SK-N-SH (cell line): ENCODE measurements around the gene WTAP. TPM values are rescaled to one million over a fixed set of nuclear protein-coding genes. Genes with fewer than 3 reads are reported as not detected.

Experiments used
- CTCF ChIA-PET: fragments of 300-600, 350-600 bp; formaldehyde crosslinking; extraction: SDS; loops from one replicate; lab custom pipeline; 2021; lab: Yijun Ruan, JAX
- POLR2A ChIA-PET: fragments of 350-600 bp; sonication (Branson Sonifier 250); formaldehyde crosslinking; extraction: SDS; loops from one replicate; lab custom pipeline; 2020; ENCODE audit warnings: antibody characterized with exemption, inconsistent platforms; lab: Yijun Ruan, JAX
- DNase-seq: peaks from one replicate; pipeline ENCODE4 v3.0.0; 2012
- H2AFZ ChIP-seq: fragments of 200-600 bp; sonication (generic); 2 replicates; pipeline ENCODE4 v1.8.1; 2016; ENCODE audit warnings: antibody characterized with exemption, mild to moderate bottlenecking, low read depth
- H3F3A ChIP-seq: fragments of 200-600 bp; sonication (generic); replicated peaks from 2 replicates; pipeline ENCODE3; 2016; ENCODE audit warnings: antibody characterized with exemption, mild to moderate bottlenecking; ENCODE audit not compliant: insufficient read depth
- H3K27ac ChIP-seq, 2 experiments: fragments of 200-500 bp in 1 of 2; fragments of 200-600 bp in 1 of 2; sonication (Bioruptor generic) in 1 of 2; sonication (generic), shearing (Covaris generic) in 1 of 2; 2 replicates each; pipeline versions ENCODE4 v1.5.1 to v1.6.1; 2014 to 2016; ENCODE audit warnings: low read depth in 2 of 2, inconsistent platforms in 1 of 2, low read length in 1 of 2, mild to moderate bottlenecking in 1 of 2, mixed read lengths in 1 of 2
- H3K27me3 ChIP-seq: fragments of 200-600 bp; sonication (generic), shearing (Covaris generic); 2 replicates; pipeline ENCODE4 v1.6.1; 2016; ENCODE audit warnings: mixed run types; ENCODE audit not compliant: insufficient read depth
- H3K36me3 ChIP-seq, 2 experiments: fragments of 200-500 bp in 1 of 2; fragments of 200-600 bp in 1 of 2; sonication (Bioruptor generic) in 1 of 2; sonication (generic) in 1 of 2; replicated peaks in 1 of 2; 2 replicates each; pipeline versions ENCODE3 to v1.5.1; 2014 to 2016; ENCODE audit warnings: low read length in 1 of 2, mild to moderate bottlenecking in 1 of 2; ENCODE audit not compliant: insufficient read depth in 2 of 2, control insufficient read depth in 1 of 2
- H3K4me1 ChIP-seq, 2 experiments: fragments of 200-500 bp in 1 of 2; fragments of 200-600 bp in 1 of 2; sonication (Bioruptor generic) in 1 of 2; sonication (generic), shearing (Covaris generic) in 1 of 2; 2 replicates each; pipeline versions ENCODE4 v1.5.1 to v1.6.1; 2014 to 2016; ENCODE audit warnings: low read depth in 1 of 2, low read length in 1 of 2, mixed run types in 1 of 2; ENCODE audit not compliant: insufficient read depth in 2 of 2, control insufficient read depth in 1 of 2
- H3K4me2 ChIP-seq: fragments of 200-600 bp; sonication (generic), shearing (Covaris generic); 2 replicates; pipeline ENCODE4 v1.6.1; 2017; ENCODE audit warnings: mixed run types
- H3K4me3 ChIP-seq, 2 experiments: fragments of 200-500 bp in 1 of 2; fragments of 200-600 bp in 1 of 2; sonication (Bioruptor generic) in 1 of 2; sonication (generic), shearing (Covaris generic) in 1 of 2; 2 replicates each; pipeline versions ENCODE4 v1.5.1 to v1.8.1; 2014 to 2016; ENCODE audit warnings: low read depth in 2 of 2, inconsistent platforms in 1 of 2, low read length in 1 of 2, mild to moderate bottlenecking in 1 of 2, mixed read lengths in 1 of 2, moderate library complexity in 1 of 2
- H3K79me2 ChIP-seq: fragments of 200-600 bp; sonication (generic); 2 replicates; pipeline ENCODE4 v1.8.1; 2017; ENCODE audit warnings: mild to moderate bottlenecking; ENCODE audit not compliant: insufficient read depth
- H3K9ac ChIP-seq: fragments of 200-600 bp; sonication (generic); 2 replicates; pipeline ENCODE4 v1.6.1; 2017; ENCODE audit warnings: mixed run types
- H3K9me2 ChIP-seq: fragments of 200-600 bp; sonication (generic); 2 replicates; pipeline ENCODE4 v1.6.1; 2017; ENCODE audit warnings: mixed run types
- H3K9me3 ChIP-seq: fragments of 200-600 bp; sonication (generic); 2 replicates; pipeline ENCODE4 v1.6.1; 2017; ENCODE audit warnings: mixed run types, mild to moderate bottlenecking, moderate library complexity
- H4K20me1 ChIP-seq: fragments of 200-600 bp; sonication (generic); 2 replicates; pipeline ENCODE4 v1.6.1; 2017; ENCODE audit warnings: mild to moderate bottlenecking, mixed run types; ENCODE audit not compliant: insufficient read depth
- FOSL2 ChIP-seq: IDR thresholded peaks from 2 replicates; pipeline ENCODE4 v1.4.0; 2012; ENCODE audit warnings: low read depth, mild to moderate bottlenecking, moderate library complexity, borderline replicate concordance
- FOXJ3 ChIP-seq: sonication (generic); formaldehyde crosslinking; IDR thresholded peaks from 2 replicates; pipeline ENCODE4 v1.5.1; 2020; ENCODE audit warnings: mild to moderate bottlenecking, missing genetic modification reagents
- FOXM1 ChIP-seq: IDR thresholded peaks from 2 replicates; pipeline ENCODE4 v1.4.0; 2012; ENCODE audit warnings: low read depth, mild to moderate bottlenecking
- GABPA ChIP-seq: IDR thresholded peaks from 2 replicates; pipeline ENCODE4 v1.4.0; 2012; ENCODE audit warnings: low read depth, mild to moderate bottlenecking
- GATA2 ChIP-seq: sonication (generic); formaldehyde crosslinking; IDR thresholded peaks from 2 replicates; pipeline ENCODE4 v1.5.0; 2020; ENCODE audit warnings: mild to moderate bottlenecking, missing genetic modification reagents
- MAX ChIP-seq: IDR thresholded peaks from 2 replicates; pipeline ENCODE4 v1.4.0; 2012; ENCODE audit warnings: low read depth
- MEF2A ChIP-seq: IDR thresholded peaks from 2 replicates; pipeline ENCODE4 v1.4.0; 2012; ENCODE audit warnings: low read depth, borderline replicate concordance
- NRF1 ChIP-seq: IDR thresholded peaks from 2 replicates; pipeline ENCODE4 v1.6.1; 2012; ENCODE audit warnings: low read depth, mild to moderate bottlenecking, low read length
- PBX3 ChIP-seq: IDR thresholded peaks from 2 replicates; pipeline ENCODE4; 2012
- POLR2AphosphoS5 ChIP-seq: IDR thresholded peaks from 2 replicates; pipeline ENCODE4 v1.6.1; 2012; ENCODE audit warnings: low read depth, low read length
- RAD21 ChIP-seq: IDR thresholded peaks from 2 replicates; pipeline ENCODE4 v1.6.1; 2012; ENCODE audit warnings: mild to moderate bottlenecking, low read length
- REST ChIP-seq: IDR thresholded peaks from 2 replicates; pipeline ENCODE4 v1.6.1; 2012; ENCODE audit warnings: mild to moderate bottlenecking, low read depth, low read length, moderate library complexity
- RXRA ChIP-seq: IDR thresholded peaks from 2 replicates; pipeline ENCODE4 v1.4.0; 2012; ENCODE audit warnings: low read depth, mild to moderate bottlenecking, borderline replicate concordance
- TAF1 ChIP-seq: IDR thresholded peaks from 2 replicates; pipeline ENCODE4 v1.6.1; 2012; ENCODE audit warnings: low read depth, mild to moderate bottlenecking, low read length, moderate library complexity, borderline replicate concordance
- TEAD4 ChIP-seq: IDR thresholded peaks from 2 replicates; pipeline ENCODE4 v1.4.0; 2012; ENCODE audit warnings: mild to moderate bottlenecking, borderline replicate concordance; ENCODE audit not compliant: insufficient read depth
- USF1 ChIP-seq: IDR thresholded peaks from 2 replicates; pipeline ENCODE4 v1.4.0; 2012; ENCODE audit warnings: low read depth, borderline replicate concordance
- YY1 ChIP-seq: IDR thresholded peaks from 2 replicates; pipeline ENCODE4 v1.4.0; 2012; ENCODE audit warnings: low read depth, mild to moderate bottlenecking
- WGBS: methylation state at CpG from one replicate; pipeline ENCODE4 v1.1.6; 2017; ENCODE audit warnings: low lambda C conversion rate; 5-methylcytosine and 5-hydroxymethylcytosine counted together
- polyA plus RNA-seq, 3 experiments: library from polyadenylated mRNA; depleted of rRNA; stranded (reverse); fragments of >200 nt; gene quantifications; 2 replicates each; pipeline ENCODE4 v1.2.3, GENCODE V29; 2012

Gene WTAP
- polyA plus RNA-seq, 1 of the 3 experiments (the other 2 are of a cell fraction): 12.8 TPM

GRCh38 chr6:159751448-159751847, 24.1 kb downstream of the WTAP start:
- Histone ChIP-seq H3K9ac (no peak overlapping the region), H3K9me2 (no peaks in the 10 kb centered on the region), H3F3A (peaks cover 30% of the 10 kb centered on the region), H3K79me2 (peaks cover 71% of the 10 kb centered on the region), H3K36me3 (peaks cover 92 to 97% of the 10 kb centered on the region in 2 experiments), H3K27me3 (no peaks in the 10 kb centered on the region), H3K4me3 (no peak overlapping the region), H3K27ac (no peak overlapping the region), H3K4me2 (no peak overlapping the region)
- ChIA-PET POLR2A (no interaction called here), CTCF (interaction anchor here (0.8 kb wide), 1 partner anchor 9 kb away, joined by 3 read pairs; no protein-coding TSS in a partner anchor)
- no peak for DNase-seq
- no peak for TF ChIP-seq TAF1
- no peak for TF ChIP-seq GABPA
- no peak for TF ChIP-seq GATA2 (CRISPR knock-in tag)
- TF ChIP-seq TEAD4: no peak
- no peak for TF ChIP-seq RXRA
- TF ChIP-seq, all 33 proteins: peak for 0
- Histone ChIP-seq H4K20me1 (no peaks in the 10 kb centered on the region), H3K9me3 (no peaks in the 10 kb centered on the region), H2AFZ (no peak overlapping the region), H3K4me1 (no peaks in the 10 kb centered on the region)
- WGBS: 98% methylated on average over 3 of the region's 3 CpGs

- WGBS: 91% methylated on average over 6 of the region's 6 CpGs
- Histone ChIP-seq H3K27ac (no peak overlapping the region), H3K9me2 (no peaks in the 10 kb centered on the region), H4K20me1 (no peaks in the 10 kb centered on the region), H3K4me1 (no peaks in the 10 kb centered on the region), H3K27me3 (no peaks in the 10 kb centered on the region), H3K9ac (no peak overlapping the region), H2AFZ (no peak overlapping the region), H3K9me3 (no peaks in the 10 kb centered on the region), H3K4me3 (no peak overlapping the region), H3K79me2 (peaks cover 67% of the 10 kb centered on the region), H3F3A (peaks cover 38% of the 10 kb centered on the region), H3K4me2 (no peak overlapping the region), H3K36me3 (peaks cover 90 to 94% of the 10 kb centered on the region in 2 experiments)
- TF ChIP-seq USF1 (no peak), FOSL2 (no peak), RAD21 (no peak), MAX (no peak), POLR2AphosphoS5 (no peak), FOXJ3 (no peak), NRF1 (no peak), YY1 (no peak), FOXM1 (no peak), REST (no peak), PBX3 (no peak), MEF2A (no peak)
- ChIA-PET POLR2A (no interaction called here), CTCF (no interaction called here)
- no peak for DNase-seq
Measured at GRCh38 chr6:159753081-159753872, 26.0 kb downstream of the WTAP start.
